HEK293 (cell line): ENCODE data around the gene METTL2B.

Source experiments
- CTCF ChIA-PET: fragments of 350-600 bp; formaldehyde crosslinking; extraction: SDS; loops from one replicate; lab custom pipeline; 2021; ENCODE audit warnings: antibody characterized with exemption; lab: Yijun Ruan, JAX
- POLR2A ChIA-PET: fragments of 300-600 bp; formaldehyde crosslinking; extraction: SDS; loops from one replicate; lab custom pipeline; 2020; ENCODE audit warnings: antibody characterized with exemption, inconsistent platforms; lab: Yijun Ruan, JAX
- H3K27ac ChIP-seq: fragments of 200-500 bp; sonication (Bioruptor generic); 2 replicates; pipeline ENCODE4 v1.5.1; 2014; ENCODE audit warnings: low read depth, low read length, control low read depth, inconsistent platforms; ENCODE audit errors: extremely low read depth
- H3K36me3 ChIP-seq, 2 experiments: fragments of 200-500 bp in 1 of 2; sonication (Bioruptor generic) in 1 of 2; 1 replicate in 1 of 2; 2 replicates in 1 of 2; pipeline ENCODE4 v1.5.1; 2014 to 2017; ENCODE audit warnings: inconsistent platforms in 2 of 2, low read length in 2 of 2; ENCODE audit not compliant: control insufficient read depth in 2 of 2, insufficient read depth in 1 of 2
- H3K4me1 ChIP-seq: fragments of 200-500 bp; sonication (Bioruptor generic); 2 replicates; pipeline ENCODE4 v1.5.1; 2014; ENCODE audit warnings: mild to moderate bottlenecking, low read length, inconsistent platforms; ENCODE audit not compliant: control insufficient read depth, insufficient read depth
- H3K4me3 ChIP-seq: 2 replicates; pipeline ENCODE4 v1.5.1; 2011; ENCODE audit warnings: low read depth, mild to moderate bottlenecking, control low read depth, low read length, moderate library complexity
- H3K9me3 ChIP-seq: fragments of 200-500 bp; sonication (Bioruptor generic); 2 replicates; pipeline ENCODE4 v1.5.1; 2014; ENCODE audit warnings: low read depth, low read length, inconsistent platforms; ENCODE audit not compliant: control insufficient read depth, insufficient read depth
- EGR2 ChIP-seq: fragments of 450-650 bp; formaldehyde crosslinking; IDR thresholded peaks from 2 replicates; pipeline ENCODE4 v1.5.1; 2016; ENCODE audit warnings: low read depth, missing biosample characterization, missing genetic modification characterization
- GLI2 ChIP-seq: fragments of 450-650 bp; formaldehyde crosslinking; IDR thresholded peaks from 2 replicates; pipeline ENCODE4; 2017; ENCODE audit warnings: missing biosample characterization, missing genetic modification characterization, low read depth, borderline replicate concordance
- HOXA7 ChIP-seq: sonication (generic); formaldehyde crosslinking; IDR thresholded peaks from 2 replicates; pipeline ENCODE4 v1.8.1; 2022; ENCODE audit warnings: missing genetic modification reagents, borderline replicate concordance
- INSM2 ChIP-seq: fragments of 450-650 bp; formaldehyde crosslinking; IDR thresholded peaks from 2 replicates; pipeline ENCODE4 v1.5.1; 2016; ENCODE audit warnings: missing biosample characterization, missing genetic modification characterization
- SCRT2 ChIP-seq: fragments of 450-650 bp; formaldehyde crosslinking; IDR thresholded peaks from 2 replicates; pipeline ENCODE4 v1.5.1; 2016; ENCODE audit warnings: missing biosample characterization, missing genetic modification characterization
- ZFHX2 ChIP-seq: fragments of 450-650 bp; formaldehyde crosslinking; conservative IDR thresholded peaks from 2 replicates; pipeline ENCODE4 v1.5.1; 2016; ENCODE audit warnings: missing biosample characterization, missing genetic modification characterization
- ZNF10 ChIP-seq: fragments of 450-650 bp; formaldehyde crosslinking; IDR thresholded peaks from 2 replicates; pipeline ENCODE4 v1.5.1; 2017; ENCODE audit warnings: missing biosample characterization, missing genetic modification characterization
- ZNF174 ChIP-seq: fragments of 450-650 bp; formaldehyde crosslinking; IDR thresholded peaks from 2 replicates; pipeline ENCODE4 v1.5.0; 2017; ENCODE audit warnings: missing biosample characterization, mild to moderate bottlenecking, missing genetic modification characterization
- ZNF266 ChIP-seq: fragments of 450-650 bp; formaldehyde crosslinking; IDR thresholded peaks from 2 replicates; pipeline ENCODE4 v1.5.1; 2016; ENCODE audit warnings: missing biosample characterization, missing genetic modification characterization, low read depth
- ZNF335 ChIP-seq: fragments of 450-650 bp; formaldehyde crosslinking; conservative IDR thresholded peaks from 2 replicates; pipeline ENCODE4 v1.5.1; 2016; ENCODE audit warnings: missing biosample characterization, missing genetic modification characterization
- ZNF354C ChIP-seq: fragments of 450-650 bp; formaldehyde crosslinking; IDR thresholded peaks from 2 replicates; pipeline ENCODE4 v1.5.1; 2016; ENCODE audit warnings: missing biosample characterization, missing genetic modification characterization, low read depth, borderline replicate concordance
- ZNF501 ChIP-seq: fragments of 450-650 bp; formaldehyde crosslinking; IDR thresholded peaks from 2 replicates; pipeline ENCODE4 v1.5.1; 2016; ENCODE audit warnings: missing biosample characterization, missing genetic modification characterization
- ZNF530 ChIP-seq: fragments of 450-650 bp; formaldehyde crosslinking; IDR thresholded peaks from 2 replicates; pipeline ENCODE4 v1.5.1; 2016; ENCODE audit warnings: low read depth, missing biosample characterization, missing genetic modification characterization
- ZNF548 ChIP-seq: fragments of 450-650 bp; formaldehyde crosslinking; IDR thresholded peaks from 2 replicates; pipeline ENCODE4 v1.5.1; 2016; ENCODE audit warnings: missing biosample characterization, missing genetic modification characterization
- ZNF658 ChIP-seq: fragments of 450-650 bp; formaldehyde crosslinking; IDR thresholded peaks from 2 replicates; pipeline ENCODE4; 2016; ENCODE audit warnings: missing biosample characterization, missing genetic modification characterization

METTL2B gene

DNA sequence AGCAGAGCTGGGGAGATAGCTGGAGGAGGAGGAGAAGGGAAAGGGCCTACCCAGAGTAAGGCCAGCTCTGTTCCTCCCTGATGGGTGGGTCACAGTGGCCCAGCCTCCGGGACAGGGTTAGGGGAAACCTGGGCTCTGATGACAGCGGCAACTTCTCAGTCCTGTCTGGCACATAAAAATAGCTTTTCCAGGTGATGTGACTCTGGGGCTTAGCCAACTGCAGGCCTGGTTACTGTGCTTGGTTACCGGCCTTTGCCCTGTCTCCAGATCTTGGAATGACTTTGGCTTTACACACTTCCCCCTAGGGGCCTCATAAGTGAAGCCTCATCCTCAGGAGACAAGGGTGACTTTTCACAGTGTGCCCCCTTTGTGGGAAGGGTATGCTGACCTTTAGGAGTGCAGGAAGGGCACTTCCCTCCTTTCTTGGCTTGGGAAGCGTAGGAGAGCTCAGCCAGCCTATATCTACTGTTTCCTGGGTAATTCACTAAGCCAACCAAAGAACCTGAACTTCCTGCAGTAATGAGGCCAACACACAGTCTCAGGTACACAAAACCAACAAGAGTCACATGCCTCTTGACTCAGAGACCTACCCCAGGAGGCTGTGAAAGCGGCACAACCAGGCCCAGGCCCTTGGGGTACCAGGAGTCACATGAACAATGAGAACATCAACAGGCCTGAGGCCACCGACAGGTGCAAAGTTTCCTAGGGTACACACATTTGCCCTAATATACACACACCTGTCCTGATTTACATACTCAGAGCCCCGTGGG, 32.5 kb upstream of the METTL2B start:
- TF ChIP-seq EGR2 (tag by site-specific recombination) (no peak), SCRT2 (tag by site-specific recombination) (0 out of 2 replicates have a peak, but pooled peaks have one; percentile 35)
- Histone ChIP-seq H3K9me3 (no peaks in the 10 kb centered on the region), H3K4me3 (no peak overlapping the region), H3K27ac (no peak overlapping the region), H3K4me1 (no peaks in the 10 kb centered on the region), H3K36me3 (no peaks in the 10 kb centered on the region)
- POLR2A ChIA-PET = interaction anchor here (0.7 to 1.8 kb wide), 2 partner anchors 9 to 11 kb away, joined by 5 to 8 read pairs; partner anchors contain the start of gene HILPDA
- CTCF ChIA-PET = interaction anchor here (0.6 to 2.5 kb wide), 6 partner anchors 16 to 644 kb away, joined by 3 to 21 read pairs (median 7); no protein-coding TSS in a partner anchor

- TF ChIP-seq ZNF335 (tag by site-specific recombination) (no peak), INSM2 (no peak), HOXA7 (CRISPR knock-in tag) (no peak), GLI2 (tag by site-specific recombination) (no peak), ZNF10 (no peak), ZNF266 (no peak), ZNF354C (tag by site-specific recombination) (no peak), ZNF174 (tag by site-specific recombination) (no peak), ZNF501 (tag by site-specific recombination) (no peak), ZNF658 (tag by site-specific recombination) (no peak), ZNF530 (tag by site-specific recombination) (no peak)
- no peaks in the 10 kb centered on the region for H3K36me3 ChIP-seq
- H3K27ac ChIP-seq = no peak overlapping the region
- ChIA-PET CTCF (no interaction called here), POLR2A (no interaction called here)
- no peaks in the 10 kb centered on the region for H3K4me1 ChIP-seq
- H3K9me3 ChIP-seq = no peaks in the 10 kb centered on the region
- no peak overlapping the region for H3K4me3 ChIP-seq
Measured at GRCh38 chr7:128446306-128446705, 30.2 kb upstream of the METTL2B start.

DNA sequence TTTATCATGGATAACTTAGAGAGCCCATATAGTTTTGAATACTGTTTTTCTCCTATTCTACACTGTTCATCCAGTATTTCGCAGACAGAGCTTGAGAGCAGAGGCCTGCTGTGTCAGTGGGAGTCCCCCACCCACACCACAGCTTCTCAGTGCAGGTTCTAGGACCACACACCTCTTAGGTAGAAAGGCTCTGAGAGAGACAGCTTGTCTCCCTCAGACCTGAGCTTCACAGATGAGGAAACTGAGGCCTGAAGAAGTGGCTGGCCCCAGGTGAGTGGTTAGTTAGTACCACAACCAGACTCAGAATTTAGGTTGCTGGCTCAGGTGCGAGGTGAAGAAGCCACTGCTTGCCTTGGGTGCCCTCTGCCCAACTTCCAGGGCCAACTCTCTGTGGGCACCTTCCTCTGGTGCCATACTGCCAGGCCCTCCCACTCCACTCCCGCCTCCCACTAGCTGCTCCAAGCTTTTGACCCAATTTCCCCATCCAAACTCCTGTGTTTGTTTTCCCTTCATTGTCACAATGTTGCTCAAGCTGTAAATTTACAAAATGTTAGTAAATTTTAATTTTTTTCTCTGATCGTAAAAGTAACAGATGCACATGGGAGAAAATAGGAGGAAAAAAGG, 28.5 kb upstream of the METTL2B start:
- ChIA-PET CTCF (interaction anchor here (0.6 to 2.3 kb wide), 6 partner anchors 9 to 294 kb away, joined by 3 to 18 read pairs (median 4); no protein-coding TSS in a partner anchor), POLR2A (no interaction called here)
- no peak overlapping the region for H3K27ac ChIP-seq
- H3K4me3 ChIP-seq = no peak overlapping the region
- H3K4me1 ChIP-seq = no peaks in the 10 kb centered on the region
- H3K36me3 ChIP-seq = no peaks in the 10 kb centered on the region
- TF ChIP-seq EGR2 (tag by site-specific recombination) = peak; percentile 36; the same call in 1 of the 2 replicates
- TF ChIP-seq ZFHX2 (tag by site-specific recombination) = peak; percentile 50; the same call in 1 of the 2 replicates
- no peak for TF ChIP-seq ZNF548 (tag by site-specific recombination)
- no peaks in the 10 kb centered on the region for H3K9me3 ChIP-seq
